Nephron (organoid): ENCODE data around the gene CMC4.

Source experiments
- H3K27ac Mint-ChIP-seq, 3 experiments: 2 replicates each; pipeline ENCODE4 v1.8.0; 2020; ENCODE audit warnings: mixed read lengths in 3 of 3, mild to moderate bottlenecking in 2 of 3, moderate library complexity in 1 of 3
- H3K27me3 Mint-ChIP-seq: 2 replicates; pipeline ENCODE4 v1.8.0; 2021; ENCODE audit warnings: low read depth, mild to moderate bottlenecking, moderate library complexity, mixed read lengths
- H3K36me3 Mint-ChIP-seq: 2 replicates; pipeline ENCODE4 v1.8.0; 2020; ENCODE audit warnings: low read depth, mixed read lengths
- H3K4me1 Mint-ChIP-seq: 2 replicates; pipeline ENCODE4 v1.8.0; 2020; ENCODE audit warnings: mixed read lengths
- H3K4me3 Mint-ChIP-seq, 3 experiments: 2 replicates each; pipeline ENCODE4 v1.8.0; 2020; ENCODE audit warnings: mild to moderate bottlenecking in 3 of 3, mixed read lengths in 3 of 3, moderate library complexity in 2 of 3
- H3K9me3 Mint-ChIP-seq: 2 replicates; pipeline ENCODE4 v1.8.0; 2020; ENCODE audit warnings: mixed read lengths
- CTCF ChIP-seq, 3 experiments: fragments of 200-600 bp; sonication (generic); IDR thresholded peaks; one replicate each; pipeline ENCODE4 v1.5.0; 2021; ENCODE audit warnings: antibody characterized with exemption in 3 of 3; ENCODE audit not compliant: unreplicated experiment in 3 of 3

The CMC4 gene

DNA sequence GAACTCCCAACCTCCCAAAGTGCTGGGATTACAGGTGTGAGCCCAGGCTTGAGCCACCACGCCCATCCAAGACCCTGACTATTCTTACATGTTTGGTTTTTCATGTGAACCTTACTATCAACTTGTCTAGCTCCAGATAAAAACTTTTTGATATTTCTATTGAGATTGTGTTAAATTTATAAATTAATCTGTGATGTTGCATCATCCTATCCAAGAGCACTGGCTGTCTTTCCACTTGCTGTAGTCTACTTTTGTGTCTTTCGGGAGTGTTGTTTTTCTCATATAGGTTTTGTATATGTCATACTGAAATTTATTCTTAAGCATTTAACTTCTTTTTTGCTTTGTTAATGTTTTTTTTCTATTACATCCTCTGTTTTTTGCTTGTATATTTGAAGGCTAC, 35.0 kb upstream of the CMC4 start:
- Mint-ChIP-seq H3K27me3 (no peaks in the 10 kb centered on the region), H3K36me3 (peaks cover 30% of the 10 kb centered on the region), H3K27ac (no peak overlapping the region), H3K9me3 (no peaks in the 10 kb centered on the region), H3K4me1 (no peaks in the 10 kb centered on the region), H3K4me3 (no peak overlapping the region)
- TF ChIP-seq CTCF (IDR thresholded peaks at IDR 0.05; ENCODE audit: unreplicated experiment in 3 of 3): no peak

- H3K9me3 Mint-ChIP-seq: no peaks in the 10 kb centered on the region
- no peak overlapping the region for H3K4me3 Mint-ChIP-seq
- H3K27me3 Mint-ChIP-seq: no peaks in the 10 kb centered on the region
- peaks cover 23% of the 10 kb centered on the region for H3K36me3 Mint-ChIP-seq
- H3K27ac Mint-ChIP-seq: no peak overlapping the region
- peak; percentile 46 to 61 (median 61) for TF ChIP-seq CTCF (IDR thresholded peaks at IDR 0.05; ENCODE audit: unreplicated experiment in 3 of 3)
- no peaks in the 10 kb centered on the region for H3K4me1 Mint-ChIP-seq
Measured at GRCh38 chrX:155094468-155095061, 23.6 kb upstream of the CMC4 start.

GRCh38 chrX:155086961-155087735, 16.2 kb upstream of the CMC4 start:
- Mint-ChIP-seq H3K36me3 (peaks cover 29% of the 10 kb centered on the region), H3K9me3 (peaks cover 5% of the 10 kb centered on the region), H3K27me3 (no peaks in the 10 kb centered on the region), H3K4me3 (no peak overlapping the region), H3K27ac (no peak overlapping the region), H3K4me1 (no peaks in the 10 kb centered on the region)
- no peak for TF ChIP-seq CTCF (IDR thresholded peaks at IDR 0.05; ENCODE audit: unreplicated experiment in 3 of 3)

DNA sequence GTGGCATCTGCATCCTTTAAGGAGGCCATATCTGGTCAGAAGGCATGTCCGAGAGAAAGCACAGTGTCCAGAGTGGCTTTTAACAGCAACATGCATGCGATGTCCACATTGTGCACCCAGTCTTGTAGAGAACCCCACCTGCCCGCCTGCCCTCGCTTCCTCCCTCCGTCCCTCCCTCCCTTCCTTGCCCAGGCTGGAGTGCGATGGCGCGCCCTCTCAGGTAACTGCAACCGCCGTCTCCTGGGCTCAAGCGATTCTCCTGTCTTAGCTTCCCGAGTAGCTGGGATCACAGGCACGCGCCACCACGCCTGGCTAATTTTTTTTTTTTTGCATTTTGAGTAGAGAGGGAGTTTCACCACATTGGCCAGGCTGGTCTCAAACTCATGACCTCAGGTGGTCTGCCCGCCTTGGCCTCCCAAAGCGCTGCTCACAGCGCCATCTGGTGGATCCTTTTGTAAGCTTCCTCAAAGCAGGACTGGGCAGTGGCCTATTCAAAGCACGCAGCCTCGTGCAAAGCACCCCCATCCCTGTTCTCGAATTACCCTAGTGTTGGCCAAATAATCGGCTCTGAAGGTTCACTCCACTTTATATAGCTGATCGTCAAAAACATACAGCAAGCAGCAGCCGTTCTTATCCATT, 15.4 kb upstream of the CMC4 start:
- Mint-ChIP-seq H3K9me3 (peaks cover 5% of the 10 kb centered on the region), H3K4me1 (no peaks in the 10 kb centered on the region), H3K27me3 (no peaks in the 10 kb centered on the region), H3K36me3 (peaks cover 33% of the 10 kb centered on the region), H3K27ac (no peak overlapping the region), H3K4me3 (no peak overlapping the region)
- TF ChIP-seq CTCF (IDR thresholded peaks at IDR 0.05; ENCODE audit: unreplicated experiment in 3 of 3): peak; percentile 13 to 23 (median 17)

DNA sequence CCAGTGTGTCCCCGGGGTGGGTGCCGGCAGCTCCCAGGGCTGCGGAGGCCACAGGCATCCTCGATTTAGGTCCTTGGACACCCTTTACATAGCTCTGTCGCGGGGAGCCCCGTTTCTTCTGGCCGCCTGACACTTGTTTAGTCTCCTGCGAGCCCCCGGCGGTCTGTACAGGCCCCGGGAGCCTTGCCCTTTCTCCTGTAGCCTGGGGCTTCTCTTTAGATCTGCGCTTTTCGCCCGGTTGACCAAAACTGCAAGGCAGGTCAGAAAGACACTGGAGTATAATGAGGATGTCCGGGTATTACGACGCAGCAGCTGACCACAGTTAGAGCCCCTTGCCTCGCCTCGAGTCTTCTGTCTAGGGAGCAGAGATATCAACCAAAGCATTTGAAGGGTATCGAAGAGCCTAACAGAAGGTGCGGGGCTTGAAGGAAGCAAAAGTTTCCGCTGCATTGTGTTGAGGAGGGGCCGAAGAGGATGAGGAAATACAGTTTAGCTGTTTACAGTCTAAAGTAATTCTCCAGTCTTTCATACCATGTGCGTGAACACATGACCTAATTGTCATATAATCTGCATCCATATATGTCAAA, 851 bp upstream of the CMC4 start:
- H3K9me3 Mint-ChIP-seq: peaks cover 7% of the 10 kb centered on the region
- no peak for TF ChIP-seq CTCF (IDR thresholded peaks at IDR 0.05; ENCODE audit: unreplicated experiment in 3 of 3)
- no peaks in the 10 kb centered on the region for H3K27me3 Mint-ChIP-seq
- peaks cover 22% of the 10 kb centered on the region for H3K4me1 Mint-ChIP-seq
- peak overlapping the region; percentile 58 to 93 (median 91) for H3K27ac Mint-ChIP-seq
- peaks cover 24% of the 10 kb centered on the region for H3K36me3 Mint-ChIP-seq
- peak overlapping the region; percentile 94 to 95 (median 94) for H3K4me3 Mint-ChIP-seq
